HCT116 (cell line): Measurements from ENCODE around the gene EXOC6B.

Experiments
- CTCF ChIP-seq, 3 experiments: fragments of 200-600 bp in 1 of 3; sonication (generic) in 1 of 3; IDR thresholded peaks in 2 of 3; conservative IDR thresholded peaks in 1 of 3; 2 replicates each; pipeline ENCODE4 v1.5.1; 2012 to 2017; ENCODE audit warnings: low read depth in 2 of 3, low read length in 2 of 3, antibody characterized with exemption in 1 of 3, borderline replicate concordance in 1 of 3, control low read depth in 1 of 3, mild to moderate bottlenecking in 1 of 3, mixed read lengths in 1 of 3, mixed run types in 1 of 3, moderate library complexity in 1 of 3; ENCODE audit not compliant: insufficient read depth in 1 of 3
- EGR1 ChIP-seq: IDR thresholded peaks from 2 replicates; pipeline ENCODE4 v1.6.1; 2012; ENCODE audit warnings: low read depth
- EZH2phosphoT487 ChIP-seq: fragments of 200-600 bp; IDR thresholded peaks from 2 replicates; pipeline ENCODE4 v1.6.1; 2018; ENCODE audit warnings: antibody characterized with exemption, borderline replicate concordance
- POLR2A ChIP-seq: IDR thresholded peaks from 2 replicates; pipeline ENCODE4 v1.7.0; 2011; ENCODE audit warnings: borderline replicate concordance; ENCODE audit not compliant: insufficient read depth, insufficient read length; ENCODE audit errors: extremely low read depth
- POLR2AphosphoS5 ChIP-seq: IDR thresholded peaks from 2 replicates; pipeline ENCODE4 v1.6.1; 2011; ENCODE audit warnings: mild to moderate bottlenecking, low read depth, low read length, moderate library complexity
- SIN3A ChIP-seq: IDR thresholded peaks from 2 replicates; pipeline ENCODE4 v1.6.1; 2012; ENCODE audit warnings: low read depth
- SP1 ChIP-seq: IDR thresholded peaks from 2 replicates; pipeline ENCODE4 v1.6.1; 2012; ENCODE audit warnings: low read depth
- SRF ChIP-seq: IDR thresholded peaks from 2 replicates; pipeline ENCODE4 v1.6.1; 2012; ENCODE audit warnings: low read depth
- TCF7L2 ChIP-seq: IDR thresholded peaks from 2 replicates; pipeline ENCODE4 v1.7.0; 2011; ENCODE audit warnings: borderline replicate concordance, inconsistent platforms; ENCODE audit not compliant: insufficient read depth, insufficient read length; ENCODE audit errors: extremely low read depth
- ZBTB33 ChIP-seq: IDR thresholded peaks from 2 replicates; pipeline ENCODE4 v1.6.1; 2011; ENCODE audit warnings: mild to moderate bottlenecking, low read length, moderate library complexity; ENCODE audit not compliant: insufficient replicate concordance; ENCODE audit errors: extremely low read depth

GRCh38 chr2:72668647-72669046 lies 157.2 kb downstream of the EXOC6B start:
- TF ChIP-seq CTCF (IDR thresholded peaks at IDR 0.05 in 2 of 3, conservative IDR thresholded peaks at IDR 0.05 in 1 of 3; ENCODE audit: borderline replicate concordance in 1 of 3, insufficient read depth in 1 of 3, low read depth in 2 of 3, low read length in 2 of 3) (no peak), SIN3A (no peak), POLR2A (no peak), SRF (no peak), ZBTB33 (no peak), EZH2phosphoT487 (no peak), TCF7L2 (no peak), SP1 (no peak), EGR1 (no peak), POLR2AphosphoS5 (no peak)
